Adrenal gland (tissue), 12 donors: Measurements from ENCODE around the gene IFT25. TPM values are rescaled to one million over a fixed set of nuclear protein-coding genes. Genes with fewer than 3 reads are reported as not detected.
A peak's percentile ranks its signal among the peaks of the same experiment; 100 is the strongest.
"Not testable (repeated sequence)": the region's sequence is repeated elsewhere in the genome, so short reads cannot be mapped to it uniquely, and the experiment has no call there.

ENCODE experiments used
- DNase-seq, 7 donors: peaks; one replicate each; pipeline ENCODE4 v3.0.0-alpha.2; 2019 to 2020
- H3K27ac ChIP-seq, 5 donors: fragments of 200-600 bp; sonication (generic) in 4 of 5; 1 replicate in 3 of 5; 2 replicates in 2 of 5; pipeline versions ENCODE4 v1.5.1 to v1.8.0; 2016 to 2020; ENCODE audit warnings: mild to moderate bottlenecking in 1 of 5
- H3K27me3 ChIP-seq: fragments of 200-600 bp; 2 replicates; pipeline ENCODE4 v1.8.0; 2021
- H3K36me3 ChIP-seq, 2 donors: fragments of 200-600 bp; replicated peaks in 1 of 2; 1 replicate in 1 of 2; 2 replicates in 1 of 2; pipeline versions ENCODE4 v1.5.1 to v1.8.0; 2018 to 2022
- H3K4me1 ChIP-seq, 2 donors: fragments of 200-600 bp; replicated peaks in 1 of 2; 1 replicate in 1 of 2; 2 replicates in 1 of 2; pipeline versions ENCODE4 v1.5.1 to v1.8.0; 2018 to 2021
- H3K4me3 ChIP-seq, 4 donors: fragments of 200-600 bp; sonication (generic) in 3 of 4; one replicate each; pipeline ENCODE4 v1.5.1; 2016 to 2018
- H3K9me3 ChIP-seq, 3 donors: fragments of 200-600 bp; sonication (generic) in 1 of 3; replicated peaks in 1 of 3; 1 replicate in 2 of 3; 2 replicates in 1 of 3; pipeline versions ENCODE4 v1.5.1 to v1.8.0; 2016 to 2021
- CTCF ChIP-seq, 6 experiments: fragments of 450-650 bp in 4 of 6; fragments of 200-600 bp in 2 of 6; sonication (generic) in 1 of 6; IDR thresholded peaks; 1 replicate in 5 of 6; 2 replicates in 1 of 6; pipeline versions ENCODE4 v1.5.1 to v1.8.0; 2016 to 2021; ENCODE audit warnings: antibody characterized with exemption in 6 of 6, mild to moderate bottlenecking in 2 of 6, moderate library complexity in 1 of 6
- POLR2A ChIP-seq, 2 donors: fragments of 450-650 bp; IDR thresholded peaks; one replicate each; pipeline ENCODE4 v1.6.1; 2017; ENCODE audit warnings: antibody characterized with exemption in 2 of 2, mild to moderate bottlenecking in 2 of 2, moderate library complexity in 1 of 2
- WGBS, 4 donors: extraction: QIAGEN DNeasy Blood & Tissue Kit in 2 of 4; methylation state at CpG; one replicate each; pipeline versions ENCODE4 v1.1.5 to v1.1.7; 2013 to 2017; 5-methylcytosine and 5-hydroxymethylcytosine counted together
- intact Hi-C, 2 donors: fragments of 100-400 bp; cut with DNase I; formaldehyde crosslinking; loops; one replicate each; pipeline versions ENCODE4 v1.14.1 to v1.15.0; 2022 to 2023
- polyA plus RNA-seq, 3 donors: library from polyadenylated mRNA; stranded (reverse); fragments of 200-250 nt in 2 of 3; fragments of 350-450 nt in 1 of 3; fragmentation: Illumina TruSeq in 1 of 3; extraction: RNeasy Lipid Tissue Mini Kit (QIAGEN cat#74804) in 1 of 3; gene quantifications; one replicate each; pipeline ENCODE4 v1.2.3, GENCODE V29; 2013 to 2014
- total RNA-seq, 9 donors: library from RNA; depleted of rRNA in 4 of 9; stranded (reverse); fragments of >200 nt in 4 of 9; fragments of 120-200 nt in 1 of 9; fragmentation: NEBNext Ultra II Directional in 1 of 9; extraction: Animal tissue kit (Norgen Biotek cat#: 25700) in 1 of 9; gene quantifications; one replicate each; pipeline versions ENCODE4 v1.1.0 to v1.2.4, GENCODE V29; 2013 to 2023
- donor health status: healthy with polysubstance abuse.
- donor health status: Bipolar disorder and iron deficiency.
- donor health status: DM: yes; HTN: yes; CAD: no.
- donor health status: DM: no; HTN: no; CAD: no.
- donor health status: DM: no; HTN: no; CAD: no.
- donor health status: DM: yes; HTN: yes; CAD: no.

Gene IFT25
- total and polyA plus RNA-seq, 12 donors, result 7.2 to 53.1 (median 29.1) TPM

- H3K27me3 ChIP-seq, result no peaks in the 10 kb centered on the region
- no peaks in the 10 kb centered on the region for H3K9me3 ChIP-seq
- no peak for TF ChIP-seq CTCF (IDR thresholded peaks at IDR 0.05)
- TF ChIP-seq POLR2A (IDR thresholded peaks at IDR 0.05), result peak; percentile 5 to 70
- H3K36me3 ChIP-seq, result peaks cover 0 to 4% of the 10 kb centered on the region in 2 donors
- intact Hi-C loops, result loop anchor here (5.0 to 10.0 kb wide), 2 partner anchors 53 to 55 kb away; partner anchors contain the start of genes IFT25 (in 1 of the 2) and LRRC42 (in 1 of the 2)
- WGBS, 4 donors, result 1 to 5% (median 2%) methylated on average over 27 to 62 of the region's 62 CpGs
- peak within 1 kb of the TSS; percentile 39 to 79 (median 79) for H3K27ac ChIP-seq
- H3K4me1 ChIP-seq, result peaks cover 10 to 21% of the 10 kb centered on the region in 2 donors
- DNase-seq, result peak; percentile 90 to 95 (median 92)
- peak within 1 kb of the TSS; percentile 21 to 94 (median 71) for H3K4me3 ChIP-seq
Observed at GRCh38 chr1:53889304-53890298, 55.9 kb downstream of the IFT25 start, which contains the start of gene YIPF1. Gene YIPF1, minus strand, starts transcription at chr1:53889797. Its CDS starts 860 bp downstream, at chr1:53888937.

DNA sequence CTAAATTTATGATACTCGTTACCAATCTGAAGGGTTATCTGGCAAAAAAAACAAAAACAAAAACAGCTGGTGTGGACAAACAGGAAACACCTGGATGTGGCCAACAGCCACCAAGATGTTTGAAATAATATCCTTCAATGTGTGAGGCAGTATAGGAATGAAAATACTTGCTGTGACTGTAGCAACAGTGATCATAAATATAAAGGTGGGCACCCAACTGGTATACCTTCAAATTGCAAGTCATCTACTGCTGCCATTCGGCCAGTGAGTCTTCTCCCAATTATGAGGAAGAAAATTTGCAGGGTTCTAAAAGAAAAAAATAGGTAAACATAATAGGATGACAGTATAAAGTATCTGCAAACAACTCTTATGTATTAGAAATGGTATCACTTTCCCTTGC, 56.8 kb downstream of the IFT25 start:
- Histone ChIP-seq H3K27me3 (no peaks in the 10 kb centered on the region), H3K4me3 (peak overlapping the region in 1 of 4 donors; percentile 77)
- intact Hi-C loops, result loop anchor here in 1 of 2 donors (5.0 kb wide), 1 partner anchor 54 kb away; no protein-coding TSS in a partner anchor

GRCh38 chr1:53883600-53883999, 61.9 kb downstream of the IFT25 start:
- H3K27me3 ChIP-seq, H3K4me1 ChIP-seq, H3K9me3 ChIP-seq, intact Hi-C loops, H3K27ac ChIP-seq, H3K4me3 ChIP-seq: not testable (repeated sequence)
- 90 to 99% (median 94%) methylated on average over 6 of the region's 6 CpGs for WGBS, 4 donors
- peaks cover 0 to 22% of the 10 kb centered on the region in 2 donors for H3K36me3 ChIP-seq
- peak in 1 of 7 donors; percentile 37 for DNase-seq

More for the DNA sequence above, 56.8 kb downstream of the IFT25 start:
- WGBS, 4 donors, result 44 to 54% (median 48%) methylated on average over 2 of the region's 2 CpGs
- DNase-seq, result peak in 1 of 7 donors; percentile 6
- TF ChIP-seq POLR2A (IDR thresholded peaks at IDR 0.05) (no peak), CTCF (IDR thresholded peaks at IDR 0.05) (no peak)
- H3K36me3 ChIP-seq, result peaks cover 0 to 4% of the 10 kb centered on the region in 2 donors
- H3K27ac ChIP-seq, result peak overlapping the region in 1 of 5 donors; percentile 79
- no peaks in the 10 kb centered on the region for H3K9me3 ChIP-seq
- peaks cover 10 to 21% of the 10 kb centered on the region in 2 donors for H3K4me1 ChIP-seq

DNA sequence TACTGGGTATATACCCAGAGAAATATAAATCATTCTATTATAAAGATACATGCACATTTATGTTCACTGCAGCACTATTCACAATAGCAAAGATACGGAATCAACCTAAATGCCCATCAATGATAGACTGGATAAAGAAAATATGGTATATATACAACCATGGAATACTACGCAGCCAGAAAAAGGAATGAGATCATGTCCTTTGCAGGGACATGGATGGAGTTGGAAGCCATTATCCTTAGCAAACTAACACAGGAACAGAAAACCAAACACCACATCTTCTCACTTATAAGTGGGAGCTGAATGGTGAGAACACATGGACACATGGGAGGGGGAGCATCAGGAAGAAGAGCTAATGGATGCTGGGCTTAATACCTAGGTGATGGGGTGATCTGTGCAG, 63.6 kb downstream of the IFT25 start:
- 93 to 98% (median 96%) methylated on average over 2 of the region's 2 CpGs for WGBS, 4 donors
- DNase-seq, H3K27ac ChIP-seq, intact Hi-C loops, H3K4me3 ChIP-seq, H3K4me1 ChIP-seq, H3K27me3 ChIP-seq, H3K9me3 ChIP-seq: not testable (repeated sequence)
- H3K36me3 ChIP-seq, result peaks cover 0 to 30% of the 10 kb centered on the region in 2 donors

DNA sequence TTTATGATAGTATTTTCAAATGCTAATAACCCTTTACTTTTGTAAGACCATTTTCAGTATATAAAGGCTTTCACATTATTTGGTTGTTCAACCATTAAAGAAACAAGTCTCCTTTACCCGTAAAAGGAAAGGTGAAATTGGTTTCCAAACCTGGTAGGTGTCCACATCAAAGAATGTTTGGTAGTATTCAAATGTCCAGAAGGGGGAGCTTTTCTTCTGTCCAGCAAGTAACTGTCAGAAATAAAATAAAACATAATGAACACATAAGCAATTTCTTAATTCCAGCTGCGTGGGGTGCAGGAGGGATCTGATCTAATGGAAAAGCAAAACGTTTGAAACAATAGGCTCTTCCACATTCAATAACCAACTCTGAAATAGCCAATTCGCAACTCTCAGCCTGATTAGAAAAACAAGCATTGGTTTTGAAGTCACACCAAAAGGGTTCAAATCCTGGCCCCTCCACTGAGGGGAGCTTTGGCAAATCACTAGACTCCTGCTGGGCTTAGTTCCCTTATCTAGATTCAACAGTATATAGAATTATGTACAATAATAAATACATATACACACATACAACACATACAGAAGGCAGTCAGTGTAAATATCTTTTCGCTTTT, 66.9 kb downstream of the IFT25 start:
- WGBS, 4 donors, result 47 to 50% (median 49%) methylated on average over 5 of the region's 5 CpGs
- no peak overlapping the region for H3K4me3 ChIP-seq
- intact Hi-C loops, result loop anchor here (5.0 to 10.0 kb wide), 3 partner anchors 79 to 156 kb away; no protein-coding TSS in a partner anchor
- peaks cover 0 to 48% of the 10 kb centered on the region in 2 donors for H3K36me3 ChIP-seq
- TF ChIP-seq POLR2A (IDR thresholded peaks at IDR 0.05), result no peak
- TF ChIP-seq CTCF (IDR thresholded peaks at IDR 0.05), result peak; percentile 36 to 77 (median 68)
- H3K4me1 ChIP-seq, result no peaks in the 10 kb centered on the region
- no peaks in the 10 kb centered on the region for H3K27me3 ChIP-seq
- peak in 1 of 7 donors; percentile 43 for DNase-seq
- H3K27ac ChIP-seq, result no peak overlapping the region
- no peaks in the 10 kb centered on the region for H3K9me3 ChIP-seq

- not testable (repeated sequence) for DNase-seq, H3K27ac ChIP-seq
- intact Hi-C loops, result loop anchor here (5.0 to 10.0 kb wide), 3 partner anchors 82 to 160 kb away; no protein-coding TSS in a partner anchor
Observed at GRCh38 chr1:53875150-53875549, 70.3 kb downstream of the IFT25 start.

More at GRCh38 chr1:53875150-53875549, 70.3 kb downstream of the IFT25 start:
- not testable (repeated sequence) for H3K4me3 ChIP-seq, H3K9me3 ChIP-seq, H3K27me3 ChIP-seq, H3K4me1 ChIP-seq
- 88 to 100% (median 93%) methylated on average over 2 of the region's 2 CpGs for WGBS, 4 donors
- peaks cover 0 to 54% of the 10 kb centered on the region in 2 donors for H3K36me3 ChIP-seq
